ENCODE data around the gene DGKE. TPM values are rescaled to one million over a fixed set of nuclear protein-coding genes. Genes with fewer than 3 reads are reported as not detected.

DGKE gene
- total RNA-seq, 1 donor: 7.8 TPM

- TF ChIP-seq CTCF (IDR thresholded peaks at IDR 0.05; ENCODE audit: insufficient read depth, low read length): no peak
- DNase-seq (ENCODE audit: low read depth): no peak
- H3K4me3 ChIP-seq (ENCODE audit: low read depth, low read length): no peak overlapping the region
These were observed 74.1 kb downstream of the DGKE start for GRCh38 chr17:56908001-56908542.

GRCh38 chr17:56909742-56910508 is 76.0 kb downstream of the DGKE start:
- DNase-seq (ENCODE audit: low read depth): peak; percentile 45
- peak overlapping the region; percentile 56 for H3K4me3 ChIP-seq (ENCODE audit: low read depth, low read length)
- no peak for TF ChIP-seq CTCF (IDR thresholded peaks at IDR 0.05; ENCODE audit: insufficient read depth, low read length)

- H3K4me3 ChIP-seq (ENCODE audit: low read depth, low read length): peak overlapping the region; percentile 56
- no peak for DNase-seq (ENCODE audit: low read depth)
- TF ChIP-seq CTCF (IDR thresholded peaks at IDR 0.05; ENCODE audit: insufficient read depth, low read length): no peak
These were observed 76.7 kb downstream of the DGKE start for GRCh38 chr17:56910509-56911235.

GRCh38 chr17:56912105-56912999 is 78.4 kb downstream of the DGKE start:
- peak; percentile 59 for DNase-seq (ENCODE audit: low read depth)

GRCh38 chr17:56913000-56913311 is 79.0 kb downstream of the DGKE start:
- no peak for DNase-seq (ENCODE audit: low read depth)

More at GRCh38 chr17:56912105-56912999, 78.4 kb downstream of the DGKE start:
- no peak for TF ChIP-seq CTCF (IDR thresholded peaks at IDR 0.05; ENCODE audit: insufficient read depth, low read length)
- H3K4me3 ChIP-seq (ENCODE audit: low read depth, low read length): peak overlapping the region; percentile 98

More at GRCh38 chr17:56913000-56913311, 79.0 kb downstream of the DGKE start:
- peak overlapping the region; percentile 98 for H3K4me3 ChIP-seq (ENCODE audit: low read depth, low read length)
- TF ChIP-seq CTCF (IDR thresholded peaks at IDR 0.05; ENCODE audit: insufficient read depth, low read length): no peak

All from fibroblast of the aortic adventitia (primary cell).